Brain microvascular endothelial cell (primary cell): ENCODE results near the gene SRGAP3.

Experiments
- DNase-seq: peaks from one replicate; pipeline ENCODE4 v3.0.0-alpha.2; 2020
- H3K27ac ChIP-seq: fragments of 250-450 bp; sonication (Bioruptor Pico); 2 replicates; pipeline ENCODE4 v1.5.1; 2020; ENCODE audit warnings: mild to moderate bottlenecking, moderate library complexity
- H3K27me3 ChIP-seq: fragments of 250-450 bp; sonication (Bioruptor Pico); replicated peaks from 2 replicates; pipeline ENCODE4 v1.5.1; 2020; ENCODE audit warnings: mild to moderate bottlenecking
- H3K36me3 ChIP-seq: fragments of 250-450 bp; sonication (Bioruptor Pico); replicated peaks from 2 replicates; pipeline ENCODE4 v1.5.1; 2020; ENCODE audit warnings: mild to moderate bottlenecking
- H3K4me3 ChIP-seq: 2 replicates; pipeline ENCODE4 v1.5.1; 2011; ENCODE audit warnings: low read depth, mild to moderate bottlenecking, control low read depth, low read length, moderate library complexity
- CTCF ChIP-seq: IDR thresholded peaks from 2 replicates; pipeline ENCODE4 v1.5.1; 2011; ENCODE audit warnings: low read depth, mild to moderate bottlenecking, moderate library complexity, low read length, control low read depth, inconsistent platforms; ENCODE audit errors: missing control alignments
- in situ Hi-C: cut with HindIII; loops from 2 replicates; pipeline ENCODE4 v1.10.0; 2017; ENCODE audit warnings: low sequenced_read_pairs, low pct_ligation_motif_present

SRGAP3 gene

GRCh38 chr3:9246189-9246588 is 3.3 kb downstream of the SRGAP3 start:
- no peaks in the 10 kb centered on the region for H3K36me3 ChIP-seq
- H3K4me3 ChIP-seq, result no peak overlapping the region
- H3K27ac ChIP-seq, result no peak overlapping the region
- no peak for DNase-seq
- peaks cover 7% of the 10 kb centered on the region for H3K27me3 ChIP-seq
- in situ Hi-C loops, result no loop called here
- TF ChIP-seq CTCF, result no peak

- Histone ChIP-seq H3K27me3 (peaks cover 7% of the 10 kb centered on the region), H3K27ac (no peak overlapping the region), H3K4me3 (no peak overlapping the region), H3K36me3 (no peaks in the 10 kb centered on the region)
- in situ Hi-C loops, result no loop called here
- DNase-seq, result no peak
- TF ChIP-seq CTCF, result no peak
Observed at GRCh38 chr3:9244495-9245183, 4.8 kb downstream of the SRGAP3 start.

- DNase-seq, result no peak
- no peaks in the 10 kb centered on the region for H3K36me3 ChIP-seq
- TF ChIP-seq CTCF, result no peak
- no peaks in the 10 kb centered on the region for H3K27me3 ChIP-seq
- in situ Hi-C loops, result no loop called here
- no peak overlapping the region for H3K4me3 ChIP-seq
- no peak overlapping the region for H3K27ac ChIP-seq
Observed at GRCh38 chr3:9241956-9242355, 7.5 kb downstream of the SRGAP3 start.

GRCh38 chr3:9239680-9240079 is 9.8 kb downstream of the SRGAP3 start:
- TF ChIP-seq CTCF, result no peak
- no peak overlapping the region for H3K4me3 ChIP-seq
- no peak overlapping the region for H3K27ac ChIP-seq
- no peak for DNase-seq
- no peaks in the 10 kb centered on the region for H3K36me3 ChIP-seq
- no peaks in the 10 kb centered on the region for H3K27me3 ChIP-seq
- in situ Hi-C loops, result no loop called here

GRCh38 chr3:9238721-9239295 is 10.6 kb downstream of the SRGAP3 start:
- DNase-seq, result no peak
- TF ChIP-seq CTCF, result no peak
- in situ Hi-C loops, result no loop called here
- Histone ChIP-seq H3K27me3 (no peaks in the 10 kb centered on the region), H3K27ac (no peak overlapping the region), H3K4me3 (no peak overlapping the region), H3K36me3 (no peaks in the 10 kb centered on the region)

- TF ChIP-seq CTCF, result no peak
- no peak for DNase-seq
- no peak overlapping the region for H3K4me3 ChIP-seq
Observed at GRCh38 chr3:9238276-9238675, 11.2 kb downstream of the SRGAP3 start.

More at GRCh38 chr3:9238276-9238675, 11.2 kb downstream of the SRGAP3 start:
- Histone ChIP-seq H3K36me3 (no peaks in the 10 kb centered on the region), H3K27me3 (no peaks in the 10 kb centered on the region), H3K27ac (no peak overlapping the region)
- in situ Hi-C loops, result no loop called here
